ENCODE measurements around the gene TSC2.

Gene TSC2

GRCh38 chr16:2025878-2026460 is 21.8 kb upstream of the TSC2 start:
- H3K79me2 ChIP-seq (ENCODE audit: low read length): no peaks in the 10 kb centered on the region
- no peaks in the 10 kb centered on the region for H3K9me3 ChIP-seq (ENCODE audit: insufficient read depth, low read length)
- peaks cover 28% of the 10 kb centered on the region for H3K27me3 ChIP-seq (ENCODE audit: low read depth, low read length)
- H3K4me2 ChIP-seq (ENCODE audit: low read length): no peak overlapping the region
- H4K20me1 ChIP-seq (ENCODE audit: insufficient read depth, low read length): no peaks in the 10 kb centered on the region
- no peak overlapping the region for H3K27ac ChIP-seq (ENCODE audit: low read length)
- no peak overlapping the region; the same call in 1 of the 2 replicates for H3K4me3 ChIP-seq (ENCODE audit: low read length)
- no peak overlapping the region for H2AFZ ChIP-seq (ENCODE audit: low read depth, low read length)
- H3K36me3 ChIP-seq (replicated peaks; ENCODE audit: low read depth, low read length): no peaks in the 10 kb centered on the region
- no peak overlapping the region for H3K9ac ChIP-seq (ENCODE audit: low read length)
- H3K4me1 ChIP-seq (ENCODE audit: low read length): peaks cover 10% of the 10 kb centered on the region; the same call in 1 of the 2 replicates
- no peak for TF ChIP-seq EZH2phosphoT487 (IDR thresholded peaks at IDR 0.05; ENCODE audit: low read depth)

- H3K36me3 ChIP-seq (replicated peaks; ENCODE audit: low read depth, low read length): no peaks in the 10 kb centered on the region
- H3K4me1 ChIP-seq (ENCODE audit: low read length): peaks cover 10% of the 10 kb centered on the region; the same call in 1 of the 2 replicates
- peak within 1 kb of the TSS; percentile 70 for H3K4me3 ChIP-seq (ENCODE audit: low read length)
- no peak within 1 kb of the TSS for H3K27ac ChIP-seq (ENCODE audit: low read length)
- H3K9ac ChIP-seq (ENCODE audit: low read length): no peak within 1 kb of the TSS
- H4K20me1 ChIP-seq (ENCODE audit: insufficient read depth, low read length): no peaks in the 10 kb centered on the region
- H3K79me2 ChIP-seq (ENCODE audit: low read length): no peaks in the 10 kb centered on the region
- H3K4me2 ChIP-seq (ENCODE audit: low read length): peak within 1 kb of the TSS; percentile 51
- TF ChIP-seq CTCF (IDR thresholded peaks at IDR 0.05; ENCODE audit: low read depth, low read length) (no peak), EZH2phosphoT487 (IDR thresholded peaks at IDR 0.05; ENCODE audit: low read depth) (no peak)
- no peak within 1 kb of the TSS for H2AFZ ChIP-seq (ENCODE audit: low read depth, low read length)
- peaks cover 28% of the 10 kb centered on the region for H3K27me3 ChIP-seq (ENCODE audit: low read depth, low read length)
- no peaks in the 10 kb centered on the region for H3K9me3 ChIP-seq (ENCODE audit: insufficient read depth, low read length)
Measured at GRCh38 chr16:2026461-2027023, 21.2 kb upstream of the TSC2 start, which contains the start of gene NHERF2. NHERF2 (plus strand) TSS chr16:2026902; CDS start chr16:2027006, 104 bp downstream.

- Histone ChIP-seq H3K79me2 (ENCODE audit: low read length) (no peaks in the 10 kb centered on the region), H3K9me3 (ENCODE audit: insufficient read depth, low read length) (no peaks in the 10 kb centered on the region), H4K20me1 (ENCODE audit: insufficient read depth, low read length) (no peaks in the 10 kb centered on the region), H3K9ac (ENCODE audit: low read length) (no peak overlapping the region), H3K27me3 (ENCODE audit: low read depth, low read length) (peaks cover 28% of the 10 kb centered on the region), H3K4me1 (ENCODE audit: low read length) (peaks cover 12% of the 10 kb centered on the region), H3K4me2 (ENCODE audit: low read length) (peak overlapping the region; percentile 50), H3K4me3 (ENCODE audit: low read length) (peak overlapping the region; percentile 70), H2AFZ (ENCODE audit: low read depth, low read length) (no peak overlapping the region), H3K27ac (ENCODE audit: low read length) (no peak overlapping the region), H3K36me3 (replicated peaks; ENCODE audit: low read depth, low read length) (no peaks in the 10 kb centered on the region)
- TF ChIP-seq EZH2phosphoT487 (IDR thresholded peaks at IDR 0.05; ENCODE audit: low read depth) (no peak), CTCF (IDR thresholded peaks at IDR 0.05; ENCODE audit: low read depth, low read length) (no peak)
Measured at GRCh38 chr16:2027024-2028010, 20.5 kb upstream of the TSC2 start.

- Histone ChIP-seq H3K27me3 (ENCODE audit: low read depth, low read length) (peaks cover 28% of the 10 kb centered on the region), H3K36me3 (replicated peaks; ENCODE audit: low read depth, low read length) (no peaks in the 10 kb centered on the region), H3K9ac (ENCODE audit: low read length) (no peak overlapping the region), H2AFZ (ENCODE audit: low read depth, low read length) (no peak overlapping the region), H3K4me3 (ENCODE audit: low read length) (no peak overlapping the region), H3K4me1 (ENCODE audit: low read length) (peaks cover 15% of the 10 kb centered on the region), H3K27ac (ENCODE audit: low read length) (no peak overlapping the region), H4K20me1 (ENCODE audit: insufficient read depth, low read length) (no peaks in the 10 kb centered on the region), H3K9me3 (ENCODE audit: insufficient read depth, low read length) (no peaks in the 10 kb centered on the region), H3K79me2 (ENCODE audit: low read length) (no peaks in the 10 kb centered on the region), H3K4me2 (ENCODE audit: low read length) (no peak overlapping the region)
- TF ChIP-seq EZH2phosphoT487 (IDR thresholded peaks at IDR 0.05; ENCODE audit: low read depth) (no peak), CTCF (IDR thresholded peaks at IDR 0.05; ENCODE audit: low read depth, low read length) (no peak)
Measured at GRCh38 chr16:2028146-2028545, 19.6 kb upstream of the TSC2 start.

All from OCI-LY3 (cell line).